Gastroesophageal sphincter (tissue), 3 donors: ENCODE data around the gene TTC39C.

Experiments used
- CTCF ChIP-seq, 4 experiments: fragments of 200-600 bp in 2 of 4; fragments of 450-650 bp in 2 of 4; sonication (generic) in 1 of 4; IDR thresholded peaks; one replicate each; pipeline ENCODE4 v1.5.1; 2017 to 2019; ENCODE audit warnings: antibody characterized with exemption in 4 of 4, mild to moderate bottlenecking in 2 of 4, moderate library complexity in 2 of 4
- EP300 ChIP-seq: sonication (generic); formaldehyde crosslinking; IDR thresholded peaks from one replicate; pipeline ENCODE4 v1.6.1; 2017; ENCODE audit warnings: antibody characterized with exemption, mild to moderate bottlenecking
- POLR2A ChIP-seq, 2 donors: fragments of 450-650 bp; IDR thresholded peaks; one replicate each; pipeline ENCODE4 v1.6.1; 2017; ENCODE audit warnings: antibody characterized with exemption in 2 of 2, mild to moderate bottlenecking in 2 of 2, moderate library complexity in 1 of 2
- POLR2AphosphoS5 ChIP-seq: sonication (generic); formaldehyde crosslinking; IDR thresholded peaks from one replicate; pipeline ENCODE4 v1.6.1; 2017; ENCODE audit warnings: antibody characterized with exemption

- no peak for TF ChIP-seq CTCF (IDR thresholded peaks at IDR 0.05)
- TF ChIP-seq POLR2AphosphoS5: no peak
- TF ChIP-seq POLR2A (IDR thresholded peaks at IDR 0.05): no peak
- TF ChIP-seq EP300: no peak
These were observed 12.1 kb upstream of the TTC39C start for GRCh38 chr18:24002479-24002878.
